ENCODE measurements around the gene CHAMP1.

- no peak for TF ChIP-seq EZH2 (IDR thresholded peaks at IDR 0.05; ENCODE audit: insufficient read depth, poor library complexity, severe bottlenecking)
- TF ChIP-seq EZH2phosphoT487 (IDR thresholded peaks at IDR 0.05; ENCODE audit: insufficient read depth, low read depth) = no peak
Observed at GRCh38 chr13:114341003-114341777, 26.9 kb downstream of the CHAMP1 start.
